Measurements from ENCODE around the gene PDS5B. TPM values are rescaled to one million over a fixed set of nuclear protein-coding genes. Genes with fewer than 3 reads are reported as not detected.
"Not testable (repeated sequence)": the region's sequence is repeated elsewhere in the genome, so short reads cannot be mapped to it uniquely, and the experiment has no call there.

PDS5B gene
- total RNA-seq, 1 donor from 2014 or later = 12.6 TPM

DNA sequence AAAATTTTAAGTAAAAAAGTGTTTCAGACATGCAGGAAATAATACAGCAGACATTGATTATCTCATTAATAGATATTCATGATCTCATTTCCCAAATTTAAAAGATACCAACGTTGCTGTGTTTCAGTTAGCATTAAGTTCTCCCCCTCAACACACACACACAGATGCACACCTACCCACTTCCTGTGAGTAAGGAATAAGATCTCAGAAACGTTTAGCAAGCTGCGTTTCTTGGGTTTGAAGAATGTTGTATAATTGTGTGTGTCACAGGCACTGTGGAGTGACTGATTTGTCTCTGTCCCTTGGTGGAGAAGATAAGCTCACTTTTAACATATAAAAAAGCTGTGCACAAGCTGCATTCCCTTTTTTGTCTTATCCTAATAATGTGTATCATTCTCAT, 196.8 kb downstream of the PDS5B start:
- no peak for DNase-seq (ENCODE audit: low spot score)
- ATAC-seq = no peak

DNA sequence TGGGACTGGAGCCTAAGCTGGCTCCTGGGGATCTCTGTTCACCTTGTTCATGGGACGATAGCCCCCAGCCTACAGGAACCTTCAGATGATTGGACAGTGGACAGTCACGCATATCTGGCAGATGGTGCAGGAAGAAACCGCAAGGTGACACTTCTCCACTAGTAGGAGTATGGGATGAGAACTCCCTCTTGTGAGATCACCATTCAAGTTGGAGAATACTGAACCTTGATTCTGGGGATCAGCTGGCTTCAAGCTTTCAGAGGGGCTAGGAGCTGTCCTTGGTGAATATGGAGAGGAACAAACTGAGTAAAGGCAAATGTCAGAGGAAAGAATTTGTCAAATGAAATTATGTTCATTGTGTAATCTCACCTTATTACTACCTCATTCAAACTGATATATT, 204.5 kb downstream of the PDS5B start:
- no peak for ATAC-seq
- no peak for DNase-seq (ENCODE audit: low spot score)

DNA sequence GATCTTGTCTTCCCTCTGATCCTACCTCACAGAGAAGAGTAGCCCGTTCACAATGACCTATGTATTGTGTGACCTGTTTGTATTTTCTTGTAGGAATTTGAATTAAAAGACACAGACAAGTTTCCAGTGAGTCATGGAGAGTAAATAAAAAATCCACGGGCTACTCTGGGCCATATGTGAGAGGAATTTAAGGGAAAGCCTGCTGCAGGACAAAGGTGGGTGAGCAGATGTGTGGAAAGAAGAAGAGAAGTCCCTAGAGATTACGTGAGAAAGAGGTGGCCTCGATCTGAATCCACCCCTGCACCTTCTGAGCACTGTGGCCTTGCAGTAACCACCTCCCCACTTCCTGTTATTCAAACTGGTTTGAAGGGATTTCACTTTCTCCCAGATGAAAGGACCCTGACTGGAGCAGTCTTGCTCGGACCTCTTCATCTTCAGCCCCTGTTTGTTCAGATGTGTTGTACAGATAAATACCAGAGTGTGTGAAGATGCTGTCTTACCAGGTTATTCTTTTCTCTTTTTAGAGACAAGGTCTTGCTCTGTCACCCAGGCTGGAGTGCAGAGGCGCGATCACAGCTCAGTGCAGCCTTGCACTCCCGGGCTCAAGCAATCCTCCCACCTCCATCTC, 205.4 kb downstream of the PDS5B start:
- DNase-seq (ENCODE audit: low spot score) (no peak), ATAC-seq (no peak)

DNA sequence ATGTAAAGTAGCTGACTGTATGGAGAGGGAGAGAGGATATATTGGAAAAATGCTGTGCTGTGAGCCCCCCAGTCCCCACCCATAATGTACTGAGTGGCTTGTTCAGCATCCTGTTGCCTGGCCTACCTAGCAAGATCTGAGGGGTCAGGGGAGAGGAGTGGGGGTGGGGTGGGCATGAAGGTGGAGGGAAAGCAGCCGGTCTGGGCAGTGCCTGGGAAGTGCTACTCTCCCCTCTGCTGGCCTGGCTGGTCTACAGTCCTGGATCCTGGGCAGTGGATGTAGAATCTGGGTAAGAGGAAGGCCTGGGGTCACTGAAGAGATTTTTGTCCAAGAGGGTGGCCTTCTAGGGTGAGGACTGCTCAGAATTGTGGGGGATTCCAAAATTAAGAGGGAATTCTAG, 210.5 kb downstream of the PDS5B start:
- DNase-seq (ENCODE audit: low spot score) (no peak), ATAC-seq (no peak)

DNA sequence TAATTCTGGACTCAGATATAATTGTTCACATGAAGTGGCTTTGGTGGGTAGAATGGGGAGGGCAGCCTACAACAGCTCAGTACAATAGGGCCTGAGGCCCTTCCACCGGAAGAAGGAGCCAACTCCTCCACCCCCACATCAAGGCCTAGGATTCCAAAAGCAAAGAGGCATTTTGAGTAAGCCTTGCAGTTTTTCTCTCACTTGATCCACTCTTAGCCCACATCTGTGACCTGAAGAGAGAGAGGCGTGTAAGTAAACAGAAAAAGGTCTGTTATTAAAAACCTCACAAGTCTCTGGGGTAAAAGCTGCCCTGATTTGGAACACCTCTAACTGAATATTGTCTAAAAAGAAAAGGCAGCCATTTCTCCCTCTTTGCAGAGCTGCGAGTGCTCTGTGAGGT, 215.9 kb downstream of the PDS5B start:
- DNase-seq (ENCODE audit: low spot score) (no peak), ATAC-seq (no peak)

DNA sequence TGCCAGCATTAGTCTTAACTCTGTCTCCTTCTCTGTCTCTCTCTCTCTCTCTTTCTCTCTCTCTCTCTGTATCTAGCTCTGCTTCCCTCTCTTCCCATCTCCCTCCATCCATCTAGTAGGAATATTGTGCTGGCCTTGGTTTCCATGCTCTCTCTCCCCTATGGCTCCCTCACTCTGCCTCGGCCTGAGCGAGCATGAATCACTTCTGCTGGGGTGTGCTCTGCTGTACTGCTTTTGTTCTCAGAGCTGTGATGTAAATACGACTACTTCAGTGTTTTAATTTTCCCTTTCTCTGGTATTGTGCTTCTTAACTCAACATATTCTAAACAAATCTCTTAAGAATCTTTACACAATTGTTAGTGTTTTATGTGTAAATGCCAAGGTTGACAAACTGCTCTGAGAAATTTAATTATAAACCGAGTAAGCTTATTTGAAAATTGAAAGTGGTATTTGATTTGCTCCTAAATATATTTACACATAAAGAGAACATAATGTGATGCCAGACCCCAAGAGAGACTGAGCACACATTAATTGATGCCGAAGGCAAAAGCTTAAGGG, 218.5 kb downstream of the PDS5B start:
- DNase-seq (ENCODE audit: low spot score) (no peak), ATAC-seq (no peak)

DNA sequence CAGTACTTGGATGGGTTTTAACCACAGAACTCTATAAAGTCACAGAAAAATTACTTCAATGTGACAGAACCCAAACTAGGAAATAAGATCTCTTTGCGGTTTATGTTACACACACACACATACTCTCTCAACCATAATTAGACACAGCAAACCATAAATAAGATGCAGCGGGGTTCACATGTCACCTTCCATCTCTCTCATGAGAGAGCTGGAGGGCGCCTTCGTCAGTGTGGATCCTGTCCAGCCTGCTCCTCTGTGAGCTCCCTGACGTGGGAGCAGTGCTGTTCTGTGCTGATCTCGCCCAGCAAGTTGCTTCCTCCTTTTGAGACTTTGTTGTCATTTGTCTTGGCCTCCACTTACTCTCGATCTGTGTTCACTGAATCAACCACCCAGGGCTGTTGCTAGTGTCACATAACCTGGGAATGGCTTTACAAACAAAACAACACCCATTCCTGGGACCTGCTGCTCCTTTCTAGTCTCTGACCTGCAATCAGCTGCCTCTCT, 225.1 kb downstream of the PDS5B start:
- no peak for DNase-seq (ENCODE audit: low spot score)
- no peak for ATAC-seq

DNA sequence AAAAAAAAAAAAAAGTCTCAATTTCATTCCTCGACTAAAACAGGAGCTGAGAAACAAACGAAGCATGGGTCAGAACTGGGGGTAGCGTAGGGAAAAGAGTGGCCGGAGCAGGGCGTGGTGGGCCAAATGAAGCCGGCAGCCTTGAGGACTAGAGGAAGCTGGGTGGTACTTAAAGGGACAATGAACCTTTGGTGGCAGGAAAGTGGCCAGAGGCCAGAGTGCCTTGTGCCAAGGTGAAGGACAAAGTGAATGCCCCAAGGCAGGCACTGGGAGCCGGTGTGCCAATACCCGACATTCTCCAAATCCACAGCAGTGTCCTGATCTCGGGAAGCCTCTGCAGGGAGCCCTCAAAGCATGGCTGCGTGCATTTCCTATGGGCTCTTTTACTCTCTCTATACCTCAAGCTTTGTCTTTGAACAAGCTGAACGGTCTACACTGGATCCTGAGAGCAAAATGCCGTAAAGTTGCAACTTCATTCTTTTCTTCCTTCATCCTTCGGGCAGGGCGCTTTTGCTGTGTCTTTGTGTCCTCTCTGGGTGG, 235.0 kb downstream of the PDS5B start:
- DNase-seq (ENCODE audit: low spot score) (no peak), ATAC-seq (no peak)

DNA sequence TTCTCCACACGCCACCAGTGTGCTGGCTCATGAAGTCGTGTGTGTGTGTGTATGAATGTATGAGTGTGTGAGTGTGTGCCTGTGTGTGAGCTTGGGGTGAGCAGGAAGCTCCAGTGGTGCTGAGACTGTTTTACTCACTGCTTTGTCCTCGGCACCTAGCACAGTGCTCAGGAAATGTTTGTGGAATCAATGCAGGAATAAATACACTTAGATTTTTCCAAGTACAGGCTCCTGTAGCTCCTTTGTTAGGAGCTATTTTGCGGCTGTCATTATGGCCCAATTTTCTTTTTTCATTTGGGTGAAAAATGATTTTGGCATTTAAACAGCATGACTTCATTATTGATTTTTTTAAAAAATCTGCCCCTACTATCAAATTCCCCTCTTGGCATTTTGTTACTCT, 236.5 kb downstream of the PDS5B start:
- ATAC-seq (no peak), DNase-seq (ENCODE audit: low spot score) (no peak)

DNA sequence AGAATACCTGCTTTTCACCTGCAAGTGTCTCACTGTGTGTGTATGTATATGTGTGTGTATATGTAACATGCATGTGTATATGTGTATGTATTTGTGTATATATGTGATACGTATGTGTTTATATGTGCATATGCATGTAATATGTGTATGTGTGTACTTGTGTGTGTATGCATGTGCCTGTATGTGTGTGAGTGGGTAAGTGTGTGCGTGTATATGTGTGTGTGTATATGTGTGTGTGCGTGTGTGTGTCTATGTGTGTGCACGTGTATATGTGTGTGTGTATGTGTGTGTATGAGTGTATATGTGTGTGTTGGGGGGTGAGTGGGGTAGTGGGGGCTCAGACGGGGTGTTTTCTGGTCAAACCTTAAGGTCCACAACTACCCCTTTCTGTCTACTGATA, 237.3 kb downstream of the PDS5B start:
- ATAC-seq (no peak), DNase-seq (ENCODE audit: low spot score) (no peak)

DNA sequence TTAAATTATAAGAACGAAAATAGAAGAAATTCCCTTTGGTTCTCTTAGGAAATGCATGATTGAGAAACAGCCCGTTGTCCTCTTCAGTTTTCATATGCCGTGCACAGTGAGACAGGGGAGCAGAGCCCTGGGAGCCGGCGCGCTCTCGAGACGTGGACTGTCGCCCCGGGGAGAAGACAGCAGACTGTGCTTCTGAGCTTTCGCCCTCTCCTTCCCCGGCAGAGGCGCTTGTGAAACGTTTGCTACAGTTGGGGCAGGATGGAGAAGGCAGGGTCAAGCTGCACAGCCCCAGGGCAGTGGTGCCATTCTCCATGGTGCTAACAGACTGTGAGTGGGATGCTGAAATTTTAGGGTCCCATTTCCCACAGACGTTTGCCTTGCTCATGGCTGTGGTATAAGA, 237.8 kb downstream of the PDS5B start:
- ATAC-seq = no peak
- no peak for DNase-seq (ENCODE audit: low spot score)

DNA sequence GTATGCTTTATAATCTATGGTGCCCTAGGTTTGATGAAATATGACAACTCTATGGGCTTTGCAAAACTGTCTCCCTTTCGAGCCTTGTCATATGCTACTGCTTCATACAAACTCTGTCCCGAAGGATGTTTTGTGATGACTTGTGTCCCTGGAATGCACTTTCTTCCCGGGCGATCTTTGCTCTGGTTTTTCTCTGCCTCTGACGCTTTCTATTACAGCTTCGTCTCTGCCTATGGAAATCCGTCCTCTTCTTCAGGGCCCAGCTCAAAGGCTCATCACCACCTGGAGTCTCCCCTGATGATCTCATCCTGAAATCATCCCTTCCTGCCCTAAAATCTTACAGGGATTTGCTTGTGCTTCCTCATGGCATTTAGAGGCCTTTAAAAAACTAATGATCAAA, 238.4 kb downstream of the PDS5B start:
- DNase-seq (ENCODE audit: low spot score) (no peak), ATAC-seq (no peak)

DNA sequence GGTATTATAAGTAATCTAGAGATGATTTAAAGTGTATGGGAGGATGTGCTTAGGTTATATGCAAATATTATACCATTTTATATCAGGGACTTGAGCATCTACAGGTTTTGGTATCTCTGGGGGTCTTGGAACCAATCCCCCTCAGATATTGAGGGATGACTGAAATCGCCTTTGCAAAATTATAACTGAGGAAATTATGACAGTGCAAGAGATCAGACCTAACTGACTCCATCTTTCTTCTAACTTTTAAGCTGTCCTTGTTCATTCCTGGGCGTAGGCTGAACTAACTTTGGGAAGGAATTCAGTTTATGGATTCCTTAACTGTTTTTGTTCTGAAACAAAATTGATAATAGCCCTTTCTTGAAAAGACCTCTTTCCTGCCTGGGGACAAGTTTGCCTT, 239.2 kb downstream of the PDS5B start:
- DNase-seq (ENCODE audit: low spot score) (no peak), ATAC-seq (no peak)

DNA sequence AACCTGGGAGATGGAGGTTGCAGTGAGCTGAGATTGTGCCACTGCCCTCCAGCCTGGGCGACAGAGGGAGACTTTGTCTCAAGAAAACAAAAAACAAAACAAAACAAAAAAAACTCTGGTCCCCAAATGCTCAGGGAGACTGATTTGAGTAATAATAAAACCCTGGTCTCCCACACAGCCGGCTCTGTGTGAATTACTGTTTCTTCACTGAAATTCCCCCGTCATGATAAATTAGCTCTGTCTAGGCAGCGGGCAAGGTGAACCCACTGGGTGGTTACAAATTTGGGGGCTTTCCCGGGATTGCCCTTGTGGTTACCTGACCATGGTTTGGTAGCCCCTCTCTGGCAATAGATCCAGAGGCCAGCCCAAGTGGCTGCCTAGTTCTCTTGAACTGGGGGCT, 240.1 kb downstream of the PDS5B start:
- ATAC-seq; DNase-seq (ENCODE audit: low spot score): not testable (repeated sequence)

Other genes starting within 250 kb of the PDS5B start
- 45.9 TPM for gene N4BP2L1, start 158.3 kb upstream of the PDS5B start, total RNA-seq
- 47.5 TPM for gene N4BP2L2, start 47.7 kb upstream of the PDS5B start, total RNA-seq

Measured in left lobe of liver (tissue), 2 donors.